PC-3 (cell line): Measurements from ENCODE around the gene RPL39. TPM values are rescaled to one million over a fixed set of nuclear protein-coding genes. Genes with fewer than 3 reads are reported as not detected.
"Not testable (repeated sequence)": the region's sequence is repeated elsewhere in the genome, so short reads cannot be mapped to it uniquely, and the experiment has no call there.

Experiments used
- ATAC-seq: fragments of 200-7000 bp; cut with Tn5 transposase; 2 replicates; pipeline ENCODE4 v1.9.1; 2020; ENCODE audit warnings: mild to moderate bottlenecking, moderate library complexity
- BruUV-seq: library from RNA; stranded (reverse); fragments of 400-500 nt; replicated peaks from 2 replicates; lab custom pipeline; 2021; lab: Mats Ljungman, UMichigan
- CTCF ChIA-PET: fragments of 300-600 bp; sonication (Branson Sonifier 250); formaldehyde crosslinking; loops from one replicate; lab custom pipeline; 2022; ENCODE audit warnings: antibody characterized with exemption; lab: Charles Lee
- POLR2A ChIA-PET: fragments of 300-600 bp; sonication (Branson Sonifier 250); formaldehyde crosslinking; loops from one replicate; lab custom pipeline; 2022; ENCODE audit warnings: antibody characterized with exemption; ENCODE audit not compliant: unreplicated experiment; lab: Charles Lee
- DNase-seq: peaks from one replicate; pipeline ENCODE4 v3.0.0-alpha.2; 2015
- H2AFZ ChIP-seq: fragments of 300-600 bp; sonication (generic); 2 replicates; pipeline ENCODE4 v1.6.0; 2016; ENCODE audit warnings: antibody characterized with exemption, low read length
- H3F3A ChIP-seq: fragments of 300-600 bp; sonication (generic); one replicate; pipeline ENCODE4 v1.6.0; 2017; ENCODE audit warnings: antibody characterized with exemption, low read length, control low read depth, mild to moderate bottlenecking; ENCODE audit not compliant: unreplicated experiment
- H3K27ac ChIP-seq: fragments of 300-600 bp; sonication (generic); 2 replicates; pipeline ENCODE4 v1.5.1; 2016; ENCODE audit warnings: mild to moderate bottlenecking, low read length
- H3K27me3 ChIP-seq: fragments of 300-600 bp; sonication (generic); 2 replicates; pipeline ENCODE4 v1.6.1; 2016; ENCODE audit warnings: low read length, mixed read lengths
- H3K36me3 ChIP-seq: fragments of 300-600 bp; sonication (generic); 2 replicates; pipeline ENCODE4 v1.6.1; 2016; ENCODE audit warnings: low read depth, mixed run types, low read length, mixed read lengths
- H3K4me1 ChIP-seq: fragments of 300-600 bp; sonication (generic); 2 replicates; pipeline ENCODE4 v1.5.1; 2016; ENCODE audit warnings: low read length; ENCODE audit not compliant: insufficient read depth
- H3K4me2 ChIP-seq: fragments of 300-600 bp; sonication (generic); 2 replicates; pipeline ENCODE4 v1.6.0; 2016; ENCODE audit warnings: low read length
- H3K4me3 ChIP-seq: fragments of 300-600 bp; sonication (generic); 2 replicates; pipeline ENCODE4 v1.5.1; 2016; ENCODE audit warnings: mild to moderate bottlenecking, low read length, mixed read lengths
- H3K79me2 ChIP-seq: fragments of 300-600 bp; sonication (generic); 2 replicates; pipeline ENCODE4 v1.6.1; 2017; ENCODE audit warnings: low read length, mixed read lengths
- H3K9ac ChIP-seq: fragments of 300-600 bp; sonication (generic); 2 replicates; pipeline ENCODE4 v1.6.0; 2016; ENCODE audit warnings: mild to moderate bottlenecking, low read length
- H3K9me2 ChIP-seq: fragments of 300-600 bp; sonication (generic); replicated peaks from 2 replicates; pipeline ENCODE4 v1.6.1; 2016; ENCODE audit warnings: mixed run types, low read length, mixed read lengths
- H3K9me3 ChIP-seq: fragments of 300-600 bp; sonication (generic); 2 replicates; pipeline ENCODE4 v1.6.1; 2016; ENCODE audit warnings: low read length, mixed read lengths
- H4K20me1 ChIP-seq: fragments of 300-600 bp; sonication (generic); 2 replicates; pipeline ENCODE4 v1.6.1; 2016; ENCODE audit warnings: low read length, mixed read lengths
- EZH2 ChIP-seq: fragments of 300-600 bp; sonication (generic); IDR thresholded peaks from one replicate; pipeline ENCODE4 v1.6.1; 2017; ENCODE audit warnings: antibody characterized with exemption, mild to moderate bottlenecking, low read length; ENCODE audit not compliant: unreplicated experiment
- EZH2phosphoT487 ChIP-seq: fragments of 300-600 bp; sonication (generic); IDR thresholded peaks from 2 replicates; pipeline ENCODE4 v1.6.1; 2018; ENCODE audit warnings: mild to moderate bottlenecking, antibody characterized with exemption, low read length, borderline replicate concordance
- intact Hi-C: fragments of 100-400 bp; cut with micrococcal nuclease; formaldehyde crosslinking; loops from 2 replicates; pipeline ENCODE4 v1.9.0; 2023
- total RNA-seq: library from RNA; depleted of rRNA; stranded (reverse); fragments of >200 nt; gene quantifications from 2 replicates; pipeline ENCODE4 v1.2.3, GENCODE V29; 2014
- TF ChIP-seq, protein P1 (sequence below): fragments of 300-600 bp; sonication (generic); conservative IDR thresholded peaks from 2 replicates; pipeline ENCODE4 v1.5.1; 2017; ENCODE audit warnings: antibody characterized with exemption, low read depth, mild to moderate bottlenecking, low read length

RPL39 gene
- total RNA-seq, 1 experiment from 2014 or later: 1,578 TPM

- TF ChIP-seq, protein P1, sequence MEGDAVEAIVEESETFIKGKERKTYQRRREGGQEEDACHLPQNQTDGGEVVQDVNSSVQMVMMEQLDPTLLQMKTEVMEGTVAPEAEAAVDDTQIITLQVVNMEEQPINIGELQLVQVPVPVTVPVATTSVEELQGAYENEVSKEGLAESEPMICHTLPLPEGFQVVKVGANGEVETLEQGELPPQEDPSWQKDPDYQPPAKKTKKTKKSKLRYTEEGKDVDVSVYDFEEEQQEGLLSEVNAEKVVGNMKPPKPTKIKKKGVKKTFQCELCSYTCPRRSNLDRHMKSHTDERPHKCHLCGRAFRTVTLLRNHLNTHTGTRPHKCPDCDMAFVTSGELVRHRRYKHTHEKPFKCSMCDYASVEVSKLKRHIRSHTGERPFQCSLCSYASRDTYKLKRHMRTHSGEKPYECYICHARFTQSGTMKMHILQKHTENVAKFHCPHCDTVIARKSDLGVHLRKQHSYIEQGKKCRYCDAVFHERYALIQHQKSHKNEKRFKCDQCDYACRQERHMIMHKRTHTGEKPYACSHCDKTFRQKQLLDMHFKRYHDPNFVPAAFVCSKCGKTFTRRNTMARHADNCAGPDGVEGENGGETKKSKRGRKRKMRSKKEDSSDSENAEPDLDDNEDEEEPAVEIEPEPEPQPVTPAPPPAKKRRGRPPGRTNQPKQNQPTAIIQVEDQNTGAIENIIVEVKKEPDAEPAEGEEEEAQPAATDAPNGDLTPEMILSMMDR: no peak
- TF ChIP-seq EZH2phosphoT487 (no peak), EZH2 (no peak)
- Histone ChIP-seq H3K27ac (no peak overlapping the region), H3K9ac (no peak overlapping the region), H2AFZ (no peak overlapping the region), H3K36me3 (no peaks in the 10 kb centered on the region), H3K9me3 (no peaks in the 10 kb centered on the region), H3K4me3 (no peak overlapping the region), H3K27me3 (no peaks in the 10 kb centered on the region), H3F3A (no peaks in the 10 kb centered on the region), H3K79me2 (no peaks in the 10 kb centered on the region), H4K20me1 (no peaks in the 10 kb centered on the region), H3K9me2 (no peaks in the 10 kb centered on the region), H3K4me2 (no peak overlapping the region), H3K4me1 (no peaks in the 10 kb centered on the region)
- BruUV-seq: no TSS peak
- intact Hi-C loops: no loop called here
- DNase-seq: no peak
- ChIA-PET POLR2A (no interaction called here), CTCF (no interaction called here)
- ATAC-seq: no peak
Observed at GRCh38 chrX:119817130-119817690, 25.8 kb upstream of the RPL39 start.

DNA sequence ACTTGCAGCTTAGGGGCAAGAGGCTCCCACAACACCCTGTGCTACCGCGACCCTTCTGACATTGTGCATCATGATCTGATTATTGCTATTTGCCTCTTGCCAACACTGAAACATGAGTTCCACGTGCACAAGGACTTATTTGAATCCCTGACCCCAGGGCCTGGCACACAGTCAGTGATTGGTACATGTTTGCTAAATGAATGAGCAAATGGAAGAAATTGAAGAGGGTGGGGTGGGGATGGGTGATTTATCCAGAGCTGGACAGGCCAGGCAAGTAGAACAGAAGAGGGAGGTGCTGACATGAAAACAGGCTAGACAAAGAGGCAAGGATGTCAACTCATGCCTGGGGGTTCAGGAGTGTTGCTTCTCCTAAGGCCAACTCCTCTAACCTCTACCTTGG is 24.9 kb upstream of the RPL39 start:
- ChIA-PET POLR2A (no interaction called here), CTCF (no interaction called here)
- no peak for ATAC-seq
- H3K4me3 ChIP-seq: no peak overlapping the region
- intact Hi-C loops: no loop called here
- no peaks in the 10 kb centered on the region for H3K27me3 ChIP-seq
- H3K79me2 ChIP-seq: no peaks in the 10 kb centered on the region
- no peaks in the 10 kb centered on the region for H3K4me1 ChIP-seq
- H2AFZ ChIP-seq: no peak overlapping the region
- H4K20me1 ChIP-seq: no peaks in the 10 kb centered on the region
- no peaks in the 10 kb centered on the region for H3K36me3 ChIP-seq
- H3K9ac ChIP-seq: no peak overlapping the region
- no TSS peak for BruUV-seq
- DNase-seq: no peak
- TF ChIP-seq EZH2phosphoT487 (no peak), EZH2 (no peak)
- TF ChIP-seq, protein P1: no peak
- no peaks in the 10 kb centered on the region for H3K9me3 ChIP-seq
- no peaks in the 10 kb centered on the region for H3K9me2 ChIP-seq
- H3F3A ChIP-seq: no peaks in the 10 kb centered on the region
- no peak overlapping the region for H3K27ac ChIP-seq
- H3K4me2 ChIP-seq: no peak overlapping the region

GRCh38 chrX:119809185-119809666 is 17.8 kb upstream of the RPL39 start:
- TF ChIP-seq EZH2phosphoT487 (no peak), EZH2 (no peak)
- TF ChIP-seq, protein P1: no peak
- no peak overlapping the region for H3K4me2 ChIP-seq
- no peaks in the 10 kb centered on the region for H3K36me3 ChIP-seq
- H3K4me1 ChIP-seq: no peaks in the 10 kb centered on the region
- H3K27me3 ChIP-seq: no peaks in the 10 kb centered on the region
- POLR2A ChIA-PET: no interaction called here
- BruUV-seq: no TSS peak
- CTCF ChIA-PET: no interaction called here
- no peak overlapping the region for H3K9ac ChIP-seq
- no peak overlapping the region for H3K27ac ChIP-seq
- intact Hi-C loops: no loop called here
- no peaks in the 10 kb centered on the region for H3F3A ChIP-seq
- no peaks in the 10 kb centered on the region for H3K9me3 ChIP-seq
- no peak for ATAC-seq
- no peaks in the 10 kb centered on the region for H3K9me2 ChIP-seq
- no peak overlapping the region for H3K4me3 ChIP-seq
- no peak overlapping the region for H2AFZ ChIP-seq
- H4K20me1 ChIP-seq: no peaks in the 10 kb centered on the region
- DNase-seq: no peak
- no peaks in the 10 kb centered on the region for H3K79me2 ChIP-seq

DNA sequence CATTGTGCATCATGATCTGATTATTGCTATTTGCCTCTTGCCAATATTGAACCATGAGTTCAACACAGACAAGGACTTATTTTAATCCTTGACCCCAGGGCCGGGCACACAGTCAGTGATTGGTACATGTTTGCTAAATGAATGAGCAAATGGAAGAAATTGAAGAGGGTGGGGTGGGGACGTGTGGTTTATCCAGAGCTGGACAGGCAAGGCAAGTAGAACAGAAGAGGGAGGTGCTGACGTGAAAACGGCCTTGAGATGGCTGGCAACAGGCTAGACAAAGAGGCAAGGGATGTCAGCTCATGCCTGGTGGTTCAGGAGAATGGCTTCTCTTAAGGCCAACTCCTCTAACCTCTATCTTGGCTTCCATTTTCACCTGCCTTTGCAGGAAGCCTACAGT is 17.0 kb upstream of the RPL39 start:
- H3K4me2 ChIP-seq, H3K4me3 ChIP-seq, H3K9ac ChIP-seq, H3K79me2 ChIP-seq, H2AFZ ChIP-seq, CTCF ChIA-PET, H3K4me1 ChIP-seq, DNase-seq, H3K27me3 ChIP-seq, H3K36me3 ChIP-seq, H3K9me3 ChIP-seq, ATAC-seq, H4K20me1 ChIP-seq, H3K27ac ChIP-seq, intact Hi-C loops, H3F3A ChIP-seq, BruUV-seq, H3K9me2 ChIP-seq, POLR2A ChIA-PET: not testable (repeated sequence)
